Measurements from ENCODE around the gene SNX11.

GRCh38 chr17:48081858-48082257 is 25.7 kb upstream of the SNX11 start:
- TF ChIP-seq ZNF791 (tag by site-specific recombination; IDR thresholded peaks at IDR 0.05) = no peak
- no peak for TF ChIP-seq ATF2 (tag by site-specific recombination; IDR thresholded peaks at IDR 0.05; ENCODE audit: low read depth)
- no peak for TF ChIP-seq ZNF350 (tag by site-specific recombination; IDR thresholded peaks at IDR 0.05)
- TF ChIP-seq ZNF335 (tag by site-specific recombination; conservative IDR thresholded peaks at IDR 0.05) = no peak
- TF ChIP-seq TCF7L2 (IDR thresholded peaks at IDR 0.05; ENCODE audit: borderline replicate concordance, low read depth, low read length) = no peak
